H1 (cell line): Measurements from ENCODE around the gene ZCCHC18. TPM values are rescaled to one million over a fixed set of nuclear protein-coding genes. Genes with fewer than 3 reads are reported as not detected.

Experiments used
- CHD7 ChIP-seq: fragments of 300-600 bp; sonication (generic); IDR thresholded peaks from 2 replicates; pipeline ENCODE4 v1.7.1; 2012; ENCODE audit warnings: low read length, moderate library complexity, mild to moderate bottlenecking, inconsistent platforms; ENCODE audit not compliant: insufficient replicate concordance
- JUND ChIP-seq: IDR thresholded peaks from 2 replicates; pipeline ENCODE4 v1.6.1; 2011; ENCODE audit warnings: mild to moderate bottlenecking, improper control_type of control experiment, low read length
- KDM5A ChIP-seq: fragments of 200-600 bp; IDR thresholded peaks from 2 replicates; pipeline ENCODE4 v1.7.1; 2012; ENCODE audit warnings: mild to moderate bottlenecking, low read length, inconsistent platforms, mixed read lengths
- NANOG ChIP-seq: IDR thresholded peaks from 2 replicates; pipeline ENCODE4 v1.6.1; 2011; ENCODE audit warnings: low read length, low read depth, mild to moderate bottlenecking, inconsistent platforms; ENCODE audit not compliant: insufficient read depth, poor library complexity, severe bottlenecking
- NRF1 ChIP-seq: IDR thresholded peaks from 2 replicates; pipeline ENCODE4 v1.6.1; 2011; ENCODE audit warnings: mild to moderate bottlenecking, low read depth, low read length, improper control_type of control experiment
- SP1 ChIP-seq: IDR thresholded peaks from 2 replicates; pipeline ENCODE4 v1.6.1; 2011; ENCODE audit warnings: low read depth, low read length
- SUZ12 ChIP-seq: fragments of 200-600 bp; sonication (generic); IDR thresholded peaks from 2 replicates; pipeline ENCODE4 v1.6.1; 2012; ENCODE audit warnings: mild to moderate bottlenecking, inconsistent platforms, low read length, moderate library complexity, mixed read lengths
- YY1 ChIP-seq: IDR thresholded peaks from 2 replicates; pipeline ENCODE4 v1.6.1; 2011; ENCODE audit warnings: low read depth, mild to moderate bottlenecking, low read length
- polyA plus RNA-seq, 7 experiments: library from polyadenylated mRNA; depleted of rRNA in 3 of 7; stranded (reverse) in 5 of 7; unstranded in 2 of 7; fragments of >200 nt in 5 of 7; fragments of 200-250 nt in 2 of 7; gene quantifications; 1 replicate in 5 of 7; 2 replicates in 1 of 7; 4 replicates in 1 of 7; pipeline versions ENCODE4 v1.2.1 to v1.2.3, GENCODE V29; 2011 to 2013; ENCODE audit warnings: missing spikeins in 2 of 7, mixed read lengths in 2 of 7
- total RNA-seq: library from RNA; stranded (reverse); fragmentation: NEBNext Ultra II Directional; extraction: Animal tissue kit (Norgen Biotek cat#: 25700); gene quantifications from 2 replicates; pipeline ENCODE4 v1.2.1, GENCODE V29; 2021
- TF ChIP-seq, protein P1 (sequence below): IDR thresholded peaks from 2 replicates; pipeline ENCODE4 v1.6.1; 2012; ENCODE audit warnings: inconsistent platforms

Gene ZCCHC18
- total and polyA plus RNA-seq, 2 of the 8 experiments (the other 6 are each of a cell fraction or from before 2014, with no cell fraction given) = 3.7 to 8.8 TPM

DNA sequence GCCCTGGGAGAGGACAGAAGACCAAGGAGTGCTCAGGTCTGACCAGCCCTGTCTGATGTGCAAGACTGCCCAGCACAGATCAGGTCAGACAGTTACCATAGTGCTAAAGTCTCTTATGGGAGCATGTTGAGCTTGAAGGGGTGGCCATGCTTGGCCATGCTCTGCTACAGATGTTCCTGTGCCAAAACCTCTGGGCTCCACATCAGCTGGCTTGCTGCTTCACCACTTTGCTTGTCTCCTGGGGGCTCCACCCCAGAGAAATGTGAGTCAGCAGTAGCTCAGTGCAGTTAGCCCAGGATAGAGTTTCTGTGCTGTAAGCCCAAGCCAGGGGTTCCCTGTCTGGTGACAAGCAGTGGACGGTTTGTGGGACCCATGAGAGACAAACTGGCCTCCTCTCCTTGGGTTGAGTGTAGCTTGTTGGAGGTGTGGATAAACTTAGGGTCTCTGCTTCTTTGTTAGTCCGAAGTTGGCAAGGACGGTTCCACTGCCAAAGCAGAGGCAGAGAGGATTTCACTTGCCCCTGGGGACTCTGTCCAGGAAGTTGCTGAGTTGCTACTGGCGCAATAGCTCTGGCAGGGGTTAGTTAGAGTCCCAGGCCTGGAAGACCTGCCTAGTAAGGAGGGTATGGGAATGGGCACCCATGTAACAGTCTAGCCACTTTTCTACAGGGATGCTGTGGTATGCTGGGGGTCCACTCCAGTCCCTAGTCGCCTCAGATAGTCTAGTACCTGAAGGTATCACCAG lies 27.6 kb upstream of the ZCCHC18 start (continued):
- TF ChIP-seq CHD7 (no peak), SUZ12 (no peak), SP1 (no peak), NRF1 (no peak), NANOG (no peak), YY1 (no peak), JUND (no peak), KDM5A (no peak)
- TF ChIP-seq, protein P1, sequence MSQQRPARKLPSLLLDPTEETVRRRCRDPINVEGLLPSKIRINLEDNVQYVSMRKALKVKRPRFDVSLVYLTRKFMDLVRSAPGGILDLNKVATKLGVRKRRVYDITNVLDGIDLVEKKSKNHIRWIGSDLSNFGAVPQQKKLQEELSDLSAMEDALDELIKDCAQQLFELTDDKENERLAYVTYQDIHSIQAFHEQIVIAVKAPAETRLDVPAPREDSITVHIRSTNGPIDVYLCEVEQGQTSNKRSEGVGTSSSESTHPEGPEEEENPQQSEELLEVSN = no peak
